NCI-H2227 treated with DMSO at 0.1 percent for 48 hours (cell line): ENCODE data around the gene TMEM147.

Experiments used
- DNase-seq: peaks from one replicate; lab custom pipeline; 2025; lab: John Stamatoyannopoulos, UW

Gene TMEM147

GRCh38 chr19:35519291-35519690 lies 26.1 kb upstream of the TMEM147 start:
- no peak for DNase-seq

GRCh38 chr19:35521124-35521743 lies 24.2 kb upstream of the TMEM147 start:
- no peak for DNase-seq

DNA sequence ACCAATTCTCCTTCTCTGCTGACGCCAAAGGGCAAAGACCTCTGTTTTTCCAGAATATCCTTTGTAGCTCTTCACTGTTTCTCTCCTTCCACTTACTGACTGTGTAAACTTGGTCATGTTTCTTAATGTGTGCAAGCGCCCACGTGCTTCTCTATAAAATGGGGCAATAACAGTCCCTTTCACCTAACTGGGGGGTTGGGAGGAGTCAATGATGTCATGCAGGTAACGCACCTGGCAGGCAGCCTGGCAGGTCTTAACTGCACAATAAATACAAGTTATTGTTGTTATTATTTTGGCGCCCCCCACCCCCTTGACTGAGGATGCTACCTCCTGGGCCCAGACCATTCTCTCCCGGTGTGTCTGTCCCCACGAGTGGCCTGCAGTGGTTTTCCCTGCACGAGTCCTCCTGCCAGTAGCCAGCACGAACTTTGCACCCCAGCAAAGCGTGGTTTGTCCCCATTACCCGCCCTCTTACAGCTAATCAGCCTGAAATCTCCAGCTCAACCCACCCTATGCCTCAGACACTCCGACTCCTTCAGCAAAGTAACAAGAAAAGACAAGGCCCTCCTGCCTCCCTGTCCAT lies 22.6 kb upstream of the TMEM147 start:
- DNase-seq: no peak

GRCh38 chr19:35524181-35524837 lies 21.1 kb upstream of the TMEM147 start:
- DNase-seq: no peak

DNA sequence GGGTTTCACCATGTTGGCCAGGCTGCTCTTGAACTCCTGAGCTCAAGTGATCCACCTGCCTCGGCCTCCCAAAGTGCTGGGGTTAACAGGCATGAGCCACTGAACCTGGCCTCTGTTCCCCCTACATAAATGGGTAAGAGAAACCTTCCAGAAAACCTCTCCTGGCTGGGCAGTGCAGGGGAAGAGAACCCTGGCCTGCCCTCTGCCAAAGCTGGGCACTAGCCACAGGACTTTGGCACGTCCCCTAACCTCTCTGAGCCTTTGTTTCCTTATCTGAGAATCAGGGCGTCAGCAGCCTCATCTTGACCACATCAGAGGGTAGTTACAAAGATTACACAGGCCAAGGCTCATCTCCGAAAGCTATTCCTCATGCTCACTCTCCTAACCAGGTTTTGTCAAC lies 19.6 kb upstream of the TMEM147 start:
- no peak for DNase-seq

- DNase-seq: no peak
These were observed 17.0 kb upstream of the TMEM147 start, which contains the start of gene SBSN for GRCh38 chr19:35528218-35529038. SBSN (minus strand) TSS chr19:35528311; CDS start chr19:35528281, 30 bp downstream.

- no peak for DNase-seq
These were observed 15.9 kb upstream of the TMEM147 start for GRCh38 chr19:35529241-35530218.

DNA sequence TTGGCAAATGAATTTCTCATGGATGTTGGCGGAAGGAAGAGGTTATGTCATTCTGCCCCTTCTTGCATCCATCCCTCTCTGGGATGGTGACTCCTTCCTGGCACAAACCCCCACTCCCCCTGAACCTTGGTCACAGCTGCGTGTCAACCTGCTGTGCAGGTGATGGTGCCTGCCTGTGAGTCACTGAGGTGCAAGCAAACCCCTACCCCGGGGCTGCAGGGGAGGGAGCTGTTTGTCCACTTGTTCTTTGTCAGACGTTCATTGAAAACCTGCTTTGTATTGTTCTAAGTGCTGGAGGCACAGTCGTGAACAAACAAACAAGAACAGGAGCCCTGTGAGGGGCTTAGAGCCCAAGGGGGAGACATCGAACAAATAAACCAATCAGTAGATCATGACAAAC lies 14.1 kb upstream of the TMEM147 start:
- DNase-seq: no peak

- DNase-seq: no peak
These were observed 12.1 kb upstream of the TMEM147 start, which contains the start of gene GAPDHS for GRCh38 chr19:35533201-35533821. GAPDHS (plus strand) TSS chr19:35533456; CDS start chr19:35533528, 72 bp downstream.

DNA sequence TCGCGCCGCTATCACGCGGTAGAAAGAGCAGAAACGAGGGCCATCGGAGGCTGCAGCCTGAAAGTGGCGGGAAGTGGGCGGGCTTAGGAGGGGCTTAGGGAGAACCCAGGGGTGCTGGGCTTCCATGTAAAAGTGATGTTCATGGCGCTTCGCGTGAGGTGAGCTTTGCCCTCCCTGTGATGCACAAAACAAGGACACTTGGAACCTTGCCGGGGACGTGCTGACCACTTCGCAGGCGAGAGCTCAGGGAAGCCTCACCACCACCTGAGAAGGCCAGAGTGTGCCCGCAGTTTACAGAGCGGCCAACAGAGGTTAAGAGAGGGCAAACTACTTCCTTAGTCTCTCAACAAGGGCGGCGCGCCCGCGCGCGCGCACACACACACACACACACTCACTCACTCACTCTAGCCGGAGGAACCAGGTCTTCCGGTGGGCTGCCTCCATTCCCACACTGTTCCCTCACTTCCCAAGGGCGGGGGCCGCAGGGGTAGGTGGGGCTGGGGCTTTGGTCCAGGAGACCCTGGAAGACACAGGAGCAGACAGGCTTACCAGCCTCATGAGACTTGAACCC lies 11.5 kb upstream of the TMEM147 start:
- DNase-seq: no peak

DNA sequence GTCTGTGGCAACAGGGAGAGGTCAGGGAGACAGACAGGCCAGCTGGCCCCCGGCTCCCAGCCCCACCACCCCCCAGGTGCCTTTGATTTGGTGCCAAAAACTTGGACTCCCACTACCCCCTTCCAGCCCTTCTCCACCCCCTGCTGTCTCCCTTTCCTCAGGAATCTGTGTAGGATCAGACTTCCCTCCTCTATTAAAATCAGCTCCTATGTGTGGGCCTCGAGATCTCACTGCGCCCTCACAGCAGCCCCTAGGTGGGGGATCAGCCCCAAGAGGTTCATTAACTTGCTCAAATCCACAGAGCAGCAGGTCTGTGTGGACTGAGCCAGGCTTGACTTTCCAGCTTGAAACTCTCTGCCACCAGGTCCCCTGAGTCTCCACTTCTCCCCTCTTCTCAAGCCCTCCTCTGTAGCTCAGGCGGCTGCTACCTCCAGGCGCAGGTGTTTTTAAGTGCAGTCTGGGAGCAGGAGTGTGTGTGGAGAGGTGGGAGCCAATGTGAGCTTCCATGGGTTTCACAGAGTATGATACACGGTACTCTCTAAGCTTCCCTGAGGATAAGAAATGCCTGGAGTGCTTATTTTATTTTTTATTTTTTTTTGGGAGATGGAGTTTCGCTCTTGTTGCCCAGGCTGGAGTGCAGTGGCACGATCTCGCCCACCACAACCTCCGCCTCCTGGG lies 10.5 kb upstream of the TMEM147 start:
- DNase-seq: no peak

DNA sequence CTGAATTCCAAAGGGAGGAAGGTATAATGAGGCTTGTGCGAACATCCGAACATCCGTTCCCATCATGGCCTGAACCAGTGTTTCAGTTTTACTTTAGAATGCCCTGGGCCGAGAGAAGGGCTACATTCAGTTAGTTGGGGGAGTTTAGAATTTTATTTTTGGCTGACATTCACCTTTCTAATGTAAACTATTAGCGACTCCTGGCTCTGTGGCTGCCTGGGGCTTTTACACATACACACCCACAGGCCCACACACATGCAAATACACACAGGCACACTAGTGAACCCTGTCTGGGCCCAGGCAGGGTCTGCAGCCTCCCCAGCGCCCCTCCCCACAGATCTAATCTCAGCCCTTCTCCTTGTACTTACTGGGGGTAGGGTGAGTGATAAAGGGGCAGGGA lies 6.1 kb upstream of the TMEM147 start:
- no peak for DNase-seq

- DNase-seq: no peak
These were observed 5.6 kb upstream of the TMEM147 start for GRCh38 chr19:35539850-35540249.

GRCh38 chr19:35540356-35540927 lies 5.0 kb upstream of the TMEM147 start:
- DNase-seq: no peak

DNA sequence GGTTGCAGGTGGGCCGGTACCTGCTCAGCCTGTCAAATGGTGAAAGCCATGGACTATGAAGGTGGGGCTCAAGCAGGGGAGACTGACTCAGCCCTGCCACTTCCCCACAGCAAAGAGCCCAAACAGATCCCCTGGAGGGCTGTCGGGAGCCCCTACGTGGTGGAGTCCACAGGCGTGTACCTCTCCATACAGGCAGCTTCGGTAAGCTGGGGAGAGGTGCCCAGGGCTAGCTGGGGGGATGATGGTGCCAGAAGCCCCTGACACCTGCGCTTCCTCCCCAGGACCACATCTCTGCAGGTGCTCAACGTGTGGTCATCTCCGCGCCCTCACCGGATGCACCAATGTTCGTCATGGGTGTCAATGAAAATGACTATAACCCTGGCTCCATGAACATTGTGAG lies 3.2 kb upstream of the TMEM147 start:
- DNase-seq: no peak

DNA sequence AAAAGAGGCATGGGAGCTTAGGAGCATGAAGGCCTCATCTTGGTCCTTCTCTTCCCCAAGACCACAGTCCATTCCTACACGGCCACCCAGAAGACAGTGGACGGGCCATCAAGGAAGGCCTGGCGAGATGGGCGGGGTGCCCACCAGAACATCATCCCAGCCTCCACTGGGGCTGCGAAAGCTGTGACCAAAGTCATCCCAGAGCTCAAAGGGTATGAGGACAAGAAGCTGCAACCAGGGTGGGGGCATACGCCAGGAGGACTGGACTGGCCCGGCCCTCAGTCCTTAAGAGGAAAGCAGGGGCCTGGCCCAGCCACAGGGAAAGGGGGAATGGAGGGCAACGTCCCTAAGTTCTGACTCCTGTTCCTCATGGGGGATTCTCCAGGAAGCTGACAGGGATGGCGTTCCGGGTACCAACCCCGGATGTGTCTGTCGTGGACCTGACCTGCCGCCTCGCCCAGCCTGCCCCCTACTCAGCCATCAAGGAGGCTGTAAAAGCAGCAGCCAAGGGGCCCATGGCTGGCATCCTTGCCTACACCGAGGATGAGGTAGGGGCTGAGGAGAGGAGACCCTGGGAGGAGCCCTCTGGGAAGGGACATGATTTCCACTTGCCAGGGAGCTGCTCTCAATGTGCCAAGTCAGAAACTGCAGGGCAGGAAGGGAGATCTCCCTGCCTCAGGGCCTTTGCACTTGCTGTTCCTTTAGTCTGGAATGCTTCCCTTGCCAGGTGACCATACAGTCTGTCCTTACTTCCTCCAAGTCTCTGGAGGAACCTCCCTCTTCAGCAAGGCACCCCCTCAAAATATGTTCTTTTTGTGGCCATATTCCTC lies 1.9 kb upstream of the TMEM147 start:
- no peak for DNase-seq

- no peak for DNase-seq
These were observed 1.2 kb upstream of the TMEM147 start for GRCh38 chr19:35544110-35544802.

DNA sequence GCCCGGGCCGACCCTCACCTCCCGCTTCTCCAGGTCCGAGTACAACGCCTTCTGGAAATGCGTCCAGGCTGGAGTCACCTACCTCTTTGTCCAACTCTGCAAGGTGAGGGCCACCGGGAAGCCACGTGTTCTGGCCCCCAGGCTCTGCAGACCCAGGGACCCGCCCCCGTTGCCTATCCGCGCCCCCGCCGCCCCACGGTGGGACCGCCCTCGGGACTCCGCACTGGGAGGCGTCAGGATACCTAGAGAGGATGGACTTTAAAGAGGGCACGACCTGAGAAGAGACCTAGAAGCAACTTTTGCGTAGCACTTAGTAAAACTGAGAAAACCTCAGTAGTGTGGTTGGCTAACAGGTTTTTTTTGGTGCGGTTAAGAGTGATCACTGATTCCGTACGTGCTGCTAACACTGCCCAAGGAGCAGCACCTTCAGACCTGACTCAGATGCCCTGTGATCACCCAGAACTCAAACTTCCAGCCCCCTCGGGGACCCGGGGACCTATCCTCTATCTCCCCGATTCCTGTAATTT lies 492 bp downstream of the TMEM147 start:
- DNase-seq: peak; percentile 85
